BJ (cell line): ENCODE results near the gene SPSB1. TPM values are rescaled to one million over a fixed set of nuclear protein-coding genes. Genes with fewer than 3 reads are reported as not detected.

Experiments
- CTCF ChIA-PET: fragments of 350-600 bp; formaldehyde crosslinking; extraction: SDS; loops from one replicate; lab custom pipeline; 2021; ENCODE audit warnings: antibody characterized with exemption, inconsistent platforms; lab: Yijun Ruan, JAX
- POLR2A ChIA-PET: fragments of 300-600 bp; sonication (Branson Sonifier 250); formaldehyde crosslinking; extraction: SDS; loops from one replicate; lab custom pipeline; 2021; ENCODE audit warnings: antibody characterized with exemption; lab: Charles Lee
- DNase-seq: peaks from one replicate; pipeline ENCODE4 v3.0.0-alpha.2; 2011; ENCODE audit warnings: low read depth
- H3K27me3 ChIP-seq: 2 replicates; pipeline ENCODE4 v1.6.0; 2011; ENCODE audit warnings: low read length; ENCODE audit not compliant: control insufficient read depth, insufficient read depth
- H3K36me3 ChIP-seq: 2 replicates; pipeline ENCODE4 v1.5.1; 2011; ENCODE audit warnings: low read length; ENCODE audit not compliant: control insufficient read depth, insufficient read depth
- H3K4me3 ChIP-seq: 2 replicates; pipeline ENCODE4 v1.5.1; 2011; ENCODE audit warnings: low read depth, mild to moderate bottlenecking, control low read depth, low read length
- CTCF ChIP-seq: IDR thresholded peaks from 2 replicates; pipeline ENCODE4 v1.5.1; 2011; ENCODE audit warnings: low read depth, mild to moderate bottlenecking, control low read depth, inconsistent platforms, low read length, moderate library complexity; ENCODE audit not compliant: insufficient read depth
- polyA plus RNA-seq: library from polyadenylated mRNA; depleted of rRNA; stranded (reverse); fragments of >200 nt; gene quantifications from 2 replicates; pipeline ENCODE4 v1.2.3, GENCODE V29; 2011

SPSB1 gene
- polyA plus RNA-seq, 1 experiment = 19.8 TPM

DNA sequence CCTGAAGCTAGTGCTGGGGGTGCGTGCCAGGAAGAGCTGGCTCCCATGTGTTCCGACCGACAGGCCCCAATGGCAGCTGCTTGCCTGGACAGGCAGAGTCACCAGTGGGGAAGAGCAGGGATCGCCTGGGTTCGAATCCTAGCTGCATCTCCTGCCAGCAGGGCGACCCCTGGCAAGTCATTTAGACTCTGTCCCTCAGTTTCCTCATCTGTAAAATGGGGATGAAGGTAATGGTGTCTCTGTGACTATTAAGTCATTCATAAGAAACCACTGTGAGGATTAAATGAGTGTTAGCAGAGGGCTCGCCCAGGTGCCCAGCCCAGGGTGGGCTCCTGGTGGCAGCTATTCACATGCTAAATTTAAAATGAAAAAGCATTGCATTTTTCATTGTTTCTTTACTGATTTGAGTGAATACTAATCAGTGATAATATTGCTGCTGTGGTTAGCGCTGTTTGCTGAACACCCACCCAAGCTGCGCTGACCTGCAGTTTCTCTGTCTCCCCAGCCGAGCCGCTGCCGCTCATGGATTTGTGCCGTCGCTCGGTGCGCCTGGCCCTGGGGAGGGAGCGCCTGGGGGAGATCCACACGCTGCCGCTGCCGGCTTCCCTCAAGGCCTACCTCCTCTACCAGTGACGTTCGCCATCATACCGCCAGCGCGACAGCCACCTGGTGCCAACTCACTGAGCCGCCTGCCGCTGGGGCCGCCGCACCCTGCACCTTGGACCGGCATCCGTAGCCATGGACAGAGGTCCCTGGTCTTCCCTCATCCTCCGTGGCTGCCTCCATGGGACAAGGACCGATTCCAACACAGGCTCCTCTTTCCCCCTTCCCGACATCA is 74.5 kb downstream of the SPSB1 start:
- no peak overlapping the region for H3K4me3 ChIP-seq
- POLR2A ChIA-PET = no interaction called here
- H3K27me3 ChIP-seq = no peaks in the 10 kb centered on the region
- no peak for TF ChIP-seq CTCF
- DNase-seq = no peak
- CTCF ChIA-PET = interaction anchor here (3.4 kb wide), 1 partner anchor 11 kb away, joined by 11 read pairs; no protein-coding TSS in a partner anchor
- peaks cover 4% of the 10 kb centered on the region for H3K36me3 ChIP-seq

DNA sequence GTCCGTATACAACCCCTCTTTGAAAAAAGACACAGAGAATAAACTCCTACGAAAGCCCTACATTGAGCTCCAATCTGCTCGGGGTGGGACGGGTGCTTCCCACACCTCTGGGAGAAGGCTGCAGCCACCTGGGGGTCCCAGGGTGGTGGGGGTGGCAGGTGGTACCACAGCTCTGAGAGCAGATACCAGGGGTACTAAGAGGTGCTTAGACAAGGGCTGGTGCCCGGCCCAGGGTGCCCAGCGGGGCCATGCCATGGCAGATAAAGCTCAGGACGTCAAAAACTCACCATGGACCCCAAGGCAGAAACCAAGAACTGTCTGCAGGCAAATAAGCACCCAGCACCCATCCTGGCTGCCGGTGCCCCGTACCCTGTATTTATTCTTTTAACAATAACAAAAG is 75.1 kb downstream of the SPSB1 start:
- no peak for TF ChIP-seq CTCF
- CTCF ChIA-PET = interaction anchor here (3.4 kb wide), 1 partner anchor 11 kb away, joined by 11 read pairs; no protein-coding TSS in a partner anchor
- DNase-seq = no peak
- Histone ChIP-seq H3K4me3 (no peak overlapping the region), H3K36me3 (peaks cover 4% of the 10 kb centered on the region), H3K27me3 (no peaks in the 10 kb centered on the region)
- POLR2A ChIA-PET = no interaction called here

DNA sequence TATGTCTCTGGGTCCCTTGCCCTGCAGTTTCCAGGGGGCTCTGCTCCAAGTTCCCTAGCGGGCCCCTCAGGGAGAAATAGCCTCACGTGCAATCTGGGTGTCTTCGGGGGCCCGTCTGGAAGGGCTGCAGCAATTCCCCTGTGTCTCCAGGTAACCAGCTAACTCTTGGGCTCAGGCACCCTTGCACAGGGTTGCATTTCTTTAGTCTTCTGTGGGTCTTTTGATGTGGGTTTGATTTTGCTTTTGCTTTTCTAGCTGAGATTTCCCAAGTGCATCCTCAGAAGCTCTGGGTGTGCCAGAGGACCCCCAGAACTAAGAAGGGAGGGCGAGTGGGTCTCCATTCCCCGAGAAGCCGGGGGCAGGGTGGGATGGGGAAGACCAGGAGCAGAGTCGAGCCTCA is 75.7 kb downstream of the SPSB1 start:
- TF ChIP-seq CTCF = no peak

DNA sequence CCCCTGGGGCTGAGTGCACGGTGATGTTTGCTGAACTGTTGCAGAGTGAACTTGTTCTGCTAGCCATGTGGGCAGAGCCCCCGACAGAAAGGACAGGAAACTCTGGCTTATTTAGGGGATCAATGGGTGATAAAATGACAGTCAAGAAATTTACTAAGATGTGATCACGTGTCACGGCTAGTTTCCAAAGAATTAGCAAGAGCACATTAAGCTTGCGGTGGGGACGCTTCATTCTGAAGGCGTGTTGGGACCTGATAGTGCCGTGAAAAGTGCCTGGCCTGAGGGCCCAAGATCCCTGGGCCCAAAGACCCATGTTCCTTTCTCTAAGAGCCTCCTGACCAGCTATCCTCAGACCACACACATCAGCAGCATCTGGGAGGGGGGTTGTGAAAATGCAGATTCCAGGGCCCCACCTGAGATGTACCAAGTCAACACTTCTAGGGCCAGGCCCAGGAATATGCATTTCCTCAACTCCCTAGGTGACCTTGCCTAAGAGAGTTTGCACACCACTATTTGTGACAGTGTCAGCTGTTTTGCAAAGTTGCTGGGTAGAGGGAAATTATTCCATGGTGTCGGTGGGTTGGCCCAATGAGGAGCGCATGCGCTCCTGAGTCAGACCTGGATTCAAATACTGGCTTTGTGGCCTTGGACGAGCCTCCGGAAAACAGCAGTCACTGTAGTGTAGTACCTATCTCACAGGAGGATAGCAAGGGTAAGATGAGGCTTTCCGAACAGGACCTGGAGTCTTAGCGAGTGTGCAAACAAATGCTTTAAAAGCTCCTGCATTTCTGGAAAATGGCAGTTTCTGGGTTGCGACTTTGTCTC is 77.5 kb downstream of the SPSB1 start:
- TF ChIP-seq CTCF = no peak
- Histone ChIP-seq H3K36me3 (peaks cover 4% of the 10 kb centered on the region), H3K4me3 (no peak overlapping the region), H3K27me3 (no peaks in the 10 kb centered on the region)
- ChIA-PET CTCF (interaction anchor here (3.4 kb wide), 1 partner anchor 8 kb away, joined by 11 read pairs; no protein-coding TSS in a partner anchor), POLR2A (no interaction called here)
- no peak for DNase-seq

More for the DNA sequence above, 75.7 kb downstream of the SPSB1 start:
- CTCF ChIA-PET = interaction anchor here (3.4 kb wide), 1 partner anchor 10 kb away, joined by 11 read pairs; no protein-coding TSS in a partner anchor
- Histone ChIP-seq H3K27me3 (no peaks in the 10 kb centered on the region), H3K36me3 (peaks cover 4% of the 10 kb centered on the region), H3K4me3 (no peak overlapping the region)
- POLR2A ChIA-PET = no interaction called here
- DNase-seq = no peak
